Measurements from ENCODE around the gene PDIA2.
"Not testable (repeated sequence)": the region's sequence is repeated elsewhere in the genome, so short reads cannot be mapped to it uniquely, and the experiment has no call there.

PDIA2 gene

GRCh38 chr16:263182-263774 lies 19.7 kb upstream of the PDIA2 start:
- H3K4me3 ChIP-seq (ENCODE audit: low read depth, low read length) = no peak overlapping the region
- in situ Hi-C loops (cut with HindIII; ENCODE audit: low sequenced_read_pairs) = no loop called here
- no peak for TF ChIP-seq CTCF (IDR thresholded peaks at IDR 0.05; ENCODE audit: low read depth, low read length, missing control alignments)

GRCh38 chr16:263944-264343 lies 19.0 kb upstream of the PDIA2 start:
- TF ChIP-seq CTCF (IDR thresholded peaks at IDR 0.05; ENCODE audit: low read depth, low read length, missing control alignments) = no peak
- no peak overlapping the region for H3K4me3 ChIP-seq (ENCODE audit: low read depth, low read length)
- DNase-seq (ENCODE audit: low read depth) = no peak
- in situ Hi-C loops (cut with HindIII; ENCODE audit: low sequenced_read_pairs) = no loop called here

More at GRCh38 chr16:263182-263774, 19.7 kb upstream of the PDIA2 start:
- DNase-seq (ENCODE audit: low read depth) = no peak

DNA sequence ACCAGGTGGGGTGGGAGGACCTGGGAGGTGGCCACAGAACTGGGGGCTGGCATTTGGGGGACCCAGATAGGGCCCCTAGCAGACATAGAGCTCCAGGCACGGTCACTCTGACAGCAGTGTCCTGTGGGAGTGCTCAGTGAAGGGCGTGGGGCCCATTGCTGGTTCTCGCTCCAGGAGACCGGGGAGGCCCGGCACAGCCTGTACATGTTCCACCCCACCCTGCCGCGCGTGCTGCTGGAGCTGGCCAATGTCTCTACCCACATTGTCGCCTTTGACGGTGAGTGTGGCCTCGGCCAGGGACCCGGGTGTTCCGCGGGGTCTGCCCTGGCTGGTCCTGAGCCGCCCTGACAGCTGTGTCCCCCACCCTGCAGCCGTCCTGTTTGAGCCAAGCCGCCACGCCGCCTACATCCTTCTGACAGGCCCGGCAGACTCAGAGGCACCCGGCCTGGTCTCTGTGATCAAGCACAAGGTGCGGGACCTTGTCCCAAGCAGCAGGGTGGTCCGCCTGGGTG lies 18.5 kb upstream of the PDIA2 start:
- no peak overlapping the region for H3K4me3 ChIP-seq (ENCODE audit: low read depth, low read length)
- in situ Hi-C loops (cut with HindIII; ENCODE audit: low sequenced_read_pairs) = no loop called here
- no peak for DNase-seq (ENCODE audit: low read depth)
- no peak for TF ChIP-seq CTCF (IDR thresholded peaks at IDR 0.05; ENCODE audit: low read depth, low read length, missing control alignments)

- H3K4me3 ChIP-seq (ENCODE audit: low read depth, low read length) = no peak overlapping the region
- no peak for TF ChIP-seq CTCF (IDR thresholded peaks at IDR 0.05; ENCODE audit: low read depth, low read length, missing control alignments)
- in situ Hi-C loops (cut with HindIII; ENCODE audit: low sequenced_read_pairs) = no loop called here
- DNase-seq (ENCODE audit: low read depth) = no peak
Measured at GRCh38 chr16:265002-265529, 17.9 kb upstream of the PDIA2 start.

DNA sequence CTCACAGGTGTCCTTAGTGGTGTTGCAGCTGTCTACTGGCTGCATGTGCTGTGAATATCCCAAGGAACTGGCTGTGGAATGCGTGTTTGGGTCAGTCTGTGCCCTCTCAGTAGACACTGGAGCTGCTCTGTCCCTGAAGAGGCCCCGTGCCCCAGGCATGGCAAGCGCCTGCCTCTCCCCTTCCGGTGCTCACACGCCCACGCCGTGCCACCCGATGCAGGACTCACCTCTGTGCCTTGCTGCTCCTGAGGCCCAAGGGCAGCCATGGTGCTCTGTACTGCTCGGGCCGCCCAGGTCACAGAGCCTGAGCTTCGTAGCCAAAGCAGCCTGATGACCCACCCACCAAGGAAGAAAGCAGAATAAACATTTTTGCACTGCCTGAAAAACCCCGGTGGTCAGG lies 17.3 kb upstream of the PDIA2 start:
- TF ChIP-seq CTCF (IDR thresholded peaks at IDR 0.05; ENCODE audit: low read depth, low read length, missing control alignments) = no peak
- in situ Hi-C loops (cut with HindIII; ENCODE audit: low sequenced_read_pairs) = no loop called here
- no peak for DNase-seq (ENCODE audit: low read depth)
- H3K4me3 ChIP-seq (ENCODE audit: low read depth, low read length) = no peak overlapping the region

DNA sequence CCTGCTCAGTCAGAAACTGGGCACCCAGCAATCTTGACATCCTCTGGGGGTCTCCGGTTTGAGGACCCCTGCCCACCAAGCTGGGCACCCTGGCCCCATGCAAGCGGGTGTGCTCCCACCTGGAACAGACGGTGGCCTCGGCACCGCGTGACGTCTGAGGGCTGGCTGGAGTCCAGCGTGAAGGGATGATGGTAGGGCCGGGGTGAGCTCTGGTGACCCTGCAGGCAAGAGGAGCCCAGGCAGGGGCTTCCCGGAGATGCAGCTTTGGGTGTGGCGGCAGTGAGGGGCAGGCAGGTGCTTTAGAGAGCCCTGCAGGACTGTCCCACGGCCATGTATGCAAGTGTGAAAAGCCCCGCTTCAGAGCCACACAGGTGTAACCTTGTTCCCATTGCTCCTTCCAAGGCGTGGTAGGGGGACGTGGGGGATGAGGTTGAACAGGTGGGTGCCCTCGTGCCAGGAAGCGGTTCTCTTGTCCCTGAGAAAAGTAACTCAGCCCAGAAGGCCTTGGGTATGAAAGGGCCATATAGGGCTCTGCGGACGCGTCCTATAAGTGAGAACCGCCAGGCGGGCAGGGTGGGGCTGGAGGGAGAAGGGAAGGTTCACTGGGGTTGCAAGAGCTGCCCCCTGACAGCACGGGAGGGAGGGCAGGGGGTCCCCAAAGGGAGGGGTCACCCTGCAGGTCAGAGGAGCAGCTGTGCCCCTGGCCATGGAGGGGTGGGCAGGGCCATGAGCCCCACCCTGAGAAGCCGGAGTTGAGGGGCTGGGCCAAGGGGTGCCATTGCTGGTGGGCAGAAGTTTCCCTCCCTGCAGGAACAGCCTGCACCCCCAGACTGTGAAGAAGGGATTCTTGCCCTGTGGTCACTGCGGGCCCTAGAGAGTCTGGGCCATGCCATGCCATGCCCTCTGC lies 16.5 kb upstream of the PDIA2 start:
- H3K4me3 ChIP-seq (ENCODE audit: low read depth, low read length) = no peak overlapping the region
- TF ChIP-seq CTCF (IDR thresholded peaks at IDR 0.05; ENCODE audit: low read depth, low read length, missing control alignments) = no peak
- in situ Hi-C loops (cut with HindIII; ENCODE audit: low sequenced_read_pairs) = no loop called here
- DNase-seq (ENCODE audit: low read depth) = no peak

DNA sequence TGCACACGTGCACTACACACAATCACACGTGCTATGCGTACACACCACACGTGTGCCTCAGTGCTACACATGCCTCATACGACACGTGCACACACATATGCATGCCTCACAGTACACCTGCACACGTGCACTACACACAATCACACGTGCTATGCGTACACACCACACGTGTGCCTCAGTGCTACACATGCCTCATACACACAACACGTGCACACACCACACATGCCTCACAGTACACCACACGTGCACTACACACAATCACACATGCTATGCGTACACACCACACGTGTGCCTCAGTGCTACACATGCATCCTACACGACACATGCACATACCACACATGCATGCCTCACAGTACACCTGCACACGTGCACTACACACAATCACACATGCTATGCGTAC lies 15.4 kb upstream of the PDIA2 start:
- in situ Hi-C loops (cut with HindIII; ENCODE audit: low sequenced_read_pairs); DNase-seq (ENCODE audit: low read depth): not testable (repeated sequence)

More for the DNA sequence above, 15.4 kb upstream of the PDIA2 start:
- not testable (repeated sequence) for H3K4me3 ChIP-seq (ENCODE audit: low read depth, low read length)
